KMS-11 (cell line): ENCODE results near the gene FDX1.

Experiments
- H2AFZ ChIP-seq: fragments of 200-600 bp; sonication (generic); 2 replicates; pipeline ENCODE4 v1.6.1; 2016; ENCODE audit warnings: antibody characterized with exemption, mixed run types, low read depth
- H3K27ac ChIP-seq: fragments of 200-600 bp; sonication (generic); 2 replicates; pipeline ENCODE4 v1.6.1; 2016; ENCODE audit warnings: mild to moderate bottlenecking, mixed run types
- H3K27me3 ChIP-seq: fragments of 200-600 bp; sonication (generic); 2 replicates; pipeline ENCODE4 v1.6.1; 2017; ENCODE audit warnings: mild to moderate bottlenecking, low read depth, mixed run types, moderate library complexity; ENCODE audit not compliant: insufficient read depth
- H3K36me3 ChIP-seq: fragments of 200-600 bp; sonication (generic); 2 replicates; pipeline ENCODE4 v1.6.1; 2017; ENCODE audit warnings: mild to moderate bottlenecking, mixed run types; ENCODE audit not compliant: insufficient read depth
- H3K4me1 ChIP-seq: fragments of 200-600 bp; sonication (generic); 2 replicates; pipeline ENCODE4 v1.6.1; 2016; ENCODE audit warnings: mild to moderate bottlenecking, low read depth, mixed run types; ENCODE audit not compliant: poor library complexity, severe bottlenecking
- H3K4me2 ChIP-seq: fragments of 200-600 bp; sonication (generic); 2 replicates; pipeline ENCODE4 v1.7.0; 2016; ENCODE audit warnings: mild to moderate bottlenecking, mixed run types
- H3K4me3 ChIP-seq: fragments of 200-600 bp; sonication (generic); IDR thresholded peaks from 2 replicates; pipeline ENCODE4 v1.6.1; 2017; ENCODE audit warnings: low read depth, low read length, mixed read lengths; ENCODE audit not compliant: insufficient read depth
- H3K79me2 ChIP-seq: fragments of 200-600 bp; sonication (generic); 2 replicates; pipeline ENCODE4 v1.6.1; 2016; ENCODE audit warnings: low read depth, mixed run types; ENCODE audit not compliant: insufficient read depth
- H3K9ac ChIP-seq: fragments of 200-600 bp; sonication (generic); 2 replicates; pipeline ENCODE4 v1.6.1; 2016; ENCODE audit warnings: mild to moderate bottlenecking, mixed run types
- H4K20me1 ChIP-seq: fragments of 200-600 bp; sonication (generic); 2 replicates; pipeline ENCODE4 v1.6.1; 2016; ENCODE audit warnings: mild to moderate bottlenecking, mixed run types; ENCODE audit not compliant: insufficient read depth
- CTCF ChIP-seq: fragments of 200-600 bp; sonication (generic); conservative IDR thresholded peaks from 2 replicates; pipeline ENCODE4 v1.6.1; 2017; ENCODE audit warnings: low read depth, mild to moderate bottlenecking, antibody characterized with exemption, low read length, moderate library complexity, mixed read lengths

The FDX1 gene

GRCh38 chr11:110513259-110513801 lies 83.6 kb downstream of the FDX1 start:
- H3K36me3 ChIP-seq, result no peaks in the 10 kb centered on the region
- no peak overlapping the region for H3K27ac ChIP-seq
- H4K20me1 ChIP-seq, result no peaks in the 10 kb centered on the region
- H3K79me2 ChIP-seq, result no peaks in the 10 kb centered on the region
- no peak overlapping the region for H3K4me3 ChIP-seq
- no peaks in the 10 kb centered on the region for H3K27me3 ChIP-seq
- no peak overlapping the region for H3K4me2 ChIP-seq
- H3K9ac ChIP-seq, result no peak overlapping the region
- H3K4me1 ChIP-seq, result no peaks in the 10 kb centered on the region
- no peak overlapping the region for H2AFZ ChIP-seq
- no peak for TF ChIP-seq CTCF

GRCh38 chr11:110513846-110514437 lies 84.2 kb downstream of the FDX1 start:
- Histone ChIP-seq H3K36me3 (no peaks in the 10 kb centered on the region), H2AFZ (no peak overlapping the region), H3K9ac (no peak overlapping the region), H3K4me3 (no peak overlapping the region), H3K27me3 (no peaks in the 10 kb centered on the region), H4K20me1 (no peaks in the 10 kb centered on the region), H3K4me2 (no peak overlapping the region), H3K4me1 (no peaks in the 10 kb centered on the region), H3K79me2 (no peaks in the 10 kb centered on the region), H3K27ac (no peak overlapping the region)
- TF ChIP-seq CTCF, result no peak
